Upper lobe of left lung (tissue), 6 donors: ENCODE measurements around the gene FASTKD3. TPM values are rescaled to one million over a fixed set of nuclear protein-coding genes. Genes with fewer than 3 reads are reported as not detected.

Experiments
- ATAC-seq, 2 donors: fragments of 200-7000 bp; cut with Tn5 transposase; one replicate each; pipeline ENCODE4 v1.9.1; 2022; ENCODE audit warnings: mild to moderate bottlenecking in 2 of 2, moderate library complexity in 2 of 2; ENCODE audit not compliant: low FRiP score in 2 of 2
- DNase-seq, 2 donors: peaks; one replicate each; pipeline ENCODE4 v3.0.0-alpha.2; 2019 to 2020
- H3K27ac ChIP-seq, 4 donors: fragments of 200-600 bp; sonication (generic); one replicate each; pipeline ENCODE4 v1.5.1; 2016 to 2019
- H3K27me3 ChIP-seq, 4 donors: fragments of 200-600 bp; sonication (generic); one replicate each; pipeline ENCODE4 v1.5.1; 2017 to 2019
- H3K36me3 ChIP-seq, 4 donors: fragments of 200-600 bp; sonication (generic); one replicate each; pipeline ENCODE4 v1.5.1; 2016 to 2019
- H3K4me1 ChIP-seq, 4 donors: fragments of 200-600 bp; sonication (generic); one replicate each; pipeline ENCODE4 v1.5.1; 2018 to 2019
- H3K4me3 ChIP-seq, 4 donors: fragments of 200-600 bp; sonication (generic); one replicate each; pipeline ENCODE4 v1.5.1; 2017 to 2019; ENCODE audit warnings: mild to moderate bottlenecking in 2 of 4, moderate library complexity in 1 of 4
- H3K9me3 ChIP-seq, 4 donors: fragments of 200-600 bp; sonication (generic); one replicate each; pipeline ENCODE4 v1.5.1; 2018 to 2019
- CTCF ChIP-seq, 6 experiments: fragments of 450-650 bp in 4 of 6; fragments of 200-600 bp in 2 of 6; sonication (generic) in 2 of 6; IDR thresholded peaks; one replicate each; pipeline ENCODE4 v1.5.1; 2016 to 2019; ENCODE audit warnings: antibody characterized with exemption in 6 of 6
- EP300 ChIP-seq, 4 donors: sonication (generic); formaldehyde crosslinking; IDR thresholded peaks; one replicate each; pipeline ENCODE4 v1.5.1; 2017; ENCODE audit warnings: antibody characterized with exemption in 4 of 4, control low read depth in 2 of 4
- POLR2A ChIP-seq, 4 donors: fragments of 450-650 bp; IDR thresholded peaks; one replicate each; pipeline ENCODE4 v1.5.1; 2016 to 2017; ENCODE audit warnings: antibody characterized with exemption in 4 of 4, mild to moderate bottlenecking in 2 of 4
- POLR2AphosphoS5 ChIP-seq, 2 donors: sonication (generic); formaldehyde crosslinking; IDR thresholded peaks; one replicate each; pipeline ENCODE4 v1.5.1; 2017; ENCODE audit warnings: antibody characterized with exemption in 2 of 2
- WGBS, 2 donors: methylation state at CpG; one replicate each; pipeline ENCODE4 v1.1.5; 2017 to 2018; 5-methylcytosine and 5-hydroxymethylcytosine counted together
- total RNA-seq, 6 donors: library from RNA; depleted of rRNA in 4 of 6; stranded (reverse); fragments of >200 nt in 4 of 6; gene quantifications; one replicate each; pipeline versions ENCODE4 v1.1.0 to v1.2.1, GENCODE V29; 2016 to 2021
- donor health status: DM: no; HTN: no; CAD: no; lungs with moderate emphysema.
- donor health status: DM: no; HTN: yes; CAD: no; lungs with severe emphysema.

Gene FASTKD3
- total RNA-seq, 6 donors from 2014 or later: 1.6 to 21.0 (median 10.6) TPM

- TF ChIP-seq CTCF (IDR thresholded peaks at IDR 0.05) (no peak), POLR2AphosphoS5 (IDR thresholded peaks at IDR 0.05) (no peak), POLR2A (IDR thresholded peaks at IDR 0.05) (no peak), EP300 (IDR thresholded peaks at IDR 0.05) (no peak)
- peaks cover 13 to 26% (median 18%) of the 10 kb centered on the region in 4 donors for H3K4me1 ChIP-seq
- H3K36me3 ChIP-seq: no peaks in the 10 kb centered on the region
- WGBS, 2 donors: 70 to 71% methylated on average over 8 of the region's 8 CpGs
- H3K9me3 ChIP-seq: no peaks in the 10 kb centered on the region
- peak overlapping the region in 1 of 4 donors; percentile 59 for H3K4me3 ChIP-seq
- DNase-seq (no peak), ATAC-seq (no peak)
- peaks cover 0 to 14% (median 2%) of the 10 kb centered on the region in 4 donors for H3K27me3 ChIP-seq
- no peak overlapping the region for H3K27ac ChIP-seq
These were observed 17.1 kb downstream of the FASTKD3 start for GRCh38 chr5:7851617-7852289.

GRCh38 chr5:7851240-7851592 is 17.6 kb downstream of the FASTKD3 start:
- Histone ChIP-seq H3K4me3 (peak overlapping the region; percentile 45 to 68 (median 62)), H3K27ac (peak overlapping the region in 1 of 4 donors; percentile 36), H3K36me3 (no peaks in the 10 kb centered on the region), H3K27me3 (peaks cover 0 to 14% (median 2%) of the 10 kb centered on the region in 4 donors), H3K9me3 (no peaks in the 10 kb centered on the region), H3K4me1 (peaks cover 13 to 26% (median 18%) of the 10 kb centered on the region in 4 donors)
- ATAC-seq: no peak
- no peak for TF ChIP-seq POLR2A (IDR thresholded peaks at IDR 0.05)
- no peak for TF ChIP-seq POLR2AphosphoS5 (IDR thresholded peaks at IDR 0.05)
- TF ChIP-seq EP300 (IDR thresholded peaks at IDR 0.05): no peak
- peak in 1 of 6 experiments; percentile 24 for TF ChIP-seq CTCF (IDR thresholded peaks at IDR 0.05)
- WGBS, 2 donors: 52% methylated on average over 16 of the region's 16 CpGs
- DNase-seq: no peak

GRCh38 chr5:7850395-7851239 is 18.2 kb downstream of the FASTKD3 start, which contains the start of gene CFAP90:
Gene CFAP90, minus strand, starts transcription at chr5:7851133. Its CDS starts 112 bp downstream, at chr5:7851021.
- Histone ChIP-seq H3K36me3 (no peaks in the 10 kb centered on the region), H3K4me3 (peak within 1 kb of the TSS; percentile 45 to 68 (median 62)), H3K27ac (peak within 1 kb of the TSS in 2 of 4 donors; percentile 36 to 45), H3K4me1 (peaks cover 13 to 26% (median 18%) of the 10 kb centered on the region in 4 donors), H3K9me3 (no peaks in the 10 kb centered on the region), H3K27me3 (peaks cover 0 to 14% (median 2%) of the 10 kb centered on the region in 4 donors)
- DNase-seq (peak; percentile 78 to 91), ATAC-seq (peak; percentile 79 to 81)
- 2 to 12% methylated on average over 5 to 11 of the region's 76 CpGs for WGBS, 2 donors
- no peak for TF ChIP-seq EP300 (IDR thresholded peaks at IDR 0.05)
- TF ChIP-seq CTCF (IDR thresholded peaks at IDR 0.05): peak in 4 of 6 experiments; percentile 25 to 66 (median 38)
- TF ChIP-seq POLR2A (IDR thresholded peaks at IDR 0.05): peak in 1 of 4 donors; percentile 45

GRCh38 chr5:7849681-7850394 is 19.0 kb downstream of the FASTKD3 start:
- Histone ChIP-seq H3K4me1 (peaks cover 13 to 26% (median 18%) of the 10 kb centered on the region in 4 donors), H3K27ac (no peak overlapping the region), H3K4me3 (peak overlapping the region; percentile 45 to 68 (median 62)), H3K27me3 (peaks cover 0 to 14% (median 2%) of the 10 kb centered on the region in 4 donors), H3K36me3 (no peaks in the 10 kb centered on the region), H3K9me3 (no peaks in the 10 kb centered on the region)
- TF ChIP-seq POLR2AphosphoS5 (IDR thresholded peaks at IDR 0.05) (no peak), POLR2A (IDR thresholded peaks at IDR 0.05) (no peak), EP300 (IDR thresholded peaks at IDR 0.05) (no peak), CTCF (IDR thresholded peaks at IDR 0.05) (no peak)
- 8 to 11% methylated on average over 22 to 27 of the region's 44 CpGs for WGBS, 2 donors
- ATAC-seq: peak in 1 of 2 donors; percentile 33
- peak in 1 of 2 donors; percentile 73 for DNase-seq
